ENCODE results near the gene DBET. TPM values are rescaled to one million over a fixed set of nuclear protein-coding genes. Genes with fewer than 3 reads are reported as not detected.
"Not testable (repeated sequence)": the region's sequence is repeated elsewhere in the genome, so short reads cannot be mapped to it uniquely, and the experiment has no call there.

DBET gene
- polyA plus RNA-seq, 1 experiment = not detected

GRCh38 chr4:190018201-190018920 lies 45.9 kb upstream of the DBET start:
- POLR2A ChIA-PET = no interaction called here
- no peaks in the 10 kb centered on the region for H3K36me3 ChIP-seq (ENCODE audit: control insufficient read depth, insufficient read depth, low read length)
- DNase-seq (ENCODE audit: low read depth) = no peak
- H3K27me3 ChIP-seq (ENCODE audit: control insufficient read depth, insufficient read depth, low read length) = peaks cover 45% of the 10 kb centered on the region
- CTCF ChIA-PET = no interaction called here
- no peak for TF ChIP-seq CTCF (IDR thresholded peaks at IDR 0.05; ENCODE audit: insufficient read depth, low read depth, low read length)
- H3K4me3 ChIP-seq (ENCODE audit: low read depth, low read length) = no peak overlapping the region

- Histone ChIP-seq H3K36me3 (ENCODE audit: control insufficient read depth, insufficient read depth, low read length) (no peaks in the 10 kb centered on the region), H3K4me3 (ENCODE audit: low read depth, low read length) (no peak overlapping the region), H3K27me3 (ENCODE audit: control insufficient read depth, insufficient read depth, low read length) (peaks cover 45% of the 10 kb centered on the region)
- ChIA-PET CTCF (no interaction called here), POLR2A (no interaction called here)
- no peak for DNase-seq (ENCODE audit: low read depth)
- TF ChIP-seq CTCF (IDR thresholded peaks at IDR 0.05; ENCODE audit: insufficient read depth, low read depth, low read length) = no peak
Observed at GRCh38 chr4:190019023-190019858, 45.1 kb upstream of the DBET start.

GRCh38 chr4:190019859-190020463 lies 44.3 kb upstream of the DBET start:
- H3K27me3 ChIP-seq (ENCODE audit: control insufficient read depth, insufficient read depth, low read length) = peaks cover 45% of the 10 kb centered on the region
- CTCF ChIA-PET; H3K36me3 ChIP-seq (ENCODE audit: control insufficient read depth, insufficient read depth, low read length); POLR2A ChIA-PET; DNase-seq (ENCODE audit: low read depth); H3K4me3 ChIP-seq (ENCODE audit: low read depth, low read length): not testable (repeated sequence)

GRCh38 chr4:190020790-190021717 lies 43.2 kb upstream of the DBET start:
- no peak for TF ChIP-seq CTCF (IDR thresholded peaks at IDR 0.05; ENCODE audit: insufficient read depth, low read depth, low read length)
- POLR2A ChIA-PET = no interaction called here
- Histone ChIP-seq H3K27me3 (ENCODE audit: control insufficient read depth, insufficient read depth, low read length) (peaks cover 41% of the 10 kb centered on the region), H3K4me3 (ENCODE audit: low read depth, low read length) (no peak overlapping the region; the same call in 1 of the 2 replicates), H3K36me3 (ENCODE audit: control insufficient read depth, insufficient read depth, low read length) (no peaks in the 10 kb centered on the region)
- DNase-seq (ENCODE audit: low read depth) = no peak
- CTCF ChIA-PET = no interaction called here

- POLR2A ChIA-PET; H3K4me3 ChIP-seq (ENCODE audit: low read depth, low read length); CTCF ChIA-PET; H3K36me3 ChIP-seq (ENCODE audit: control insufficient read depth, insufficient read depth, low read length); DNase-seq (ENCODE audit: low read depth): not testable (repeated sequence)
- peaks cover 37% of the 10 kb centered on the region for H3K27me3 ChIP-seq (ENCODE audit: control insufficient read depth, insufficient read depth, low read length)
Observed at GRCh38 chr4:190021973-190022372, 42.3 kb upstream of the DBET start.

- H3K27me3 ChIP-seq (ENCODE audit: control insufficient read depth, insufficient read depth, low read length) = peaks cover 31% of the 10 kb centered on the region
- DNase-seq (ENCODE audit: low read depth); H3K4me3 ChIP-seq (ENCODE audit: low read depth, low read length); POLR2A ChIA-PET; H3K36me3 ChIP-seq (ENCODE audit: control insufficient read depth, insufficient read depth, low read length); CTCF ChIA-PET: not testable (repeated sequence)
Observed at GRCh38 chr4:190022614-190023281, 41.6 kb upstream of the DBET start.

- DNase-seq (ENCODE audit: low read depth); POLR2A ChIA-PET; H3K27me3 ChIP-seq (ENCODE audit: control insufficient read depth, insufficient read depth, low read length); H3K4me3 ChIP-seq (ENCODE audit: low read depth, low read length); CTCF ChIA-PET; H3K36me3 ChIP-seq (ENCODE audit: control insufficient read depth, insufficient read depth, low read length): not testable (repeated sequence)
Observed at GRCh38 chr4:190027156-190027555, 37.1 kb upstream of the DBET start, which contains the start of gene FRG2. FRG2 (minus strand) TSS chr4:190027256; CDS start chr4:190027204, 52 bp downstream.

- POLR2A ChIA-PET; DNase-seq (ENCODE audit: low read depth); CTCF ChIA-PET; H3K27me3 ChIP-seq (ENCODE audit: control insufficient read depth, insufficient read depth, low read length); H3K4me3 ChIP-seq (ENCODE audit: low read depth, low read length); H3K36me3 ChIP-seq (ENCODE audit: control insufficient read depth, insufficient read depth, low read length): not testable (repeated sequence)
Observed at GRCh38 chr4:190031264-190031663, 33.0 kb upstream of the DBET start.
